OCI-LY1 (cell line): ENCODE data around the gene NEUROD1.

Experiments used
- EZH2 ChIP-seq: fragments of 200-600 bp; sonication (generic), shearing (Covaris generic); IDR thresholded peaks from 2 replicates; pipeline ENCODE4 v1.8.0; 2017; ENCODE audit warnings: borderline replicate concordance, mixed run types, mild to moderate bottlenecking, antibody characterized with exemption, low read length, moderate library complexity, mixed read lengths
- TF ChIP-seq, protein P1 (sequence below): fragments of 200-600 bp; sonication (generic), shearing (Covaris generic); IDR thresholded peaks from 2 replicates; pipeline ENCODE4 v1.5.1; 2017; ENCODE audit warnings: mild to moderate bottlenecking, antibody characterized with exemption, low read length, moderate library complexity, mixed read lengths

DNA sequence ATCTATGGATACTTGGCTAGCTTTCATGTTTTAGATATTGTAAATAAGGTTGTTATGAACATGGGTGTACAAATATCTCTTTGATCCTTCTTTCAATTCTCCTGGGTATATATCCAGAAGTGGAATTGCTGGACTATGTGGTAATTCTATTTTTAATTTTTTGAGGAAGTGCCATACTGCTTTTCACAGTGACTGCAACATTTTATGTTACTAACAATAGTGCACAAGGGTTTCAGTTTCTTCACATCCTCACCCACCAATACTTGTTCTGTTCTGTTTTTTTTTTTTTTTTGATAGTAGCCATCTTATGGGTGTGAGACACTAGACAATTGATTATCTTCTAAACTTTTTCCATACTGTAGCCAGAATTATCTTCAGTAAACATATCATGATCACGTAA is 17.3 kb upstream of the NEUROD1 start:
- TF ChIP-seq, protein P1, sequence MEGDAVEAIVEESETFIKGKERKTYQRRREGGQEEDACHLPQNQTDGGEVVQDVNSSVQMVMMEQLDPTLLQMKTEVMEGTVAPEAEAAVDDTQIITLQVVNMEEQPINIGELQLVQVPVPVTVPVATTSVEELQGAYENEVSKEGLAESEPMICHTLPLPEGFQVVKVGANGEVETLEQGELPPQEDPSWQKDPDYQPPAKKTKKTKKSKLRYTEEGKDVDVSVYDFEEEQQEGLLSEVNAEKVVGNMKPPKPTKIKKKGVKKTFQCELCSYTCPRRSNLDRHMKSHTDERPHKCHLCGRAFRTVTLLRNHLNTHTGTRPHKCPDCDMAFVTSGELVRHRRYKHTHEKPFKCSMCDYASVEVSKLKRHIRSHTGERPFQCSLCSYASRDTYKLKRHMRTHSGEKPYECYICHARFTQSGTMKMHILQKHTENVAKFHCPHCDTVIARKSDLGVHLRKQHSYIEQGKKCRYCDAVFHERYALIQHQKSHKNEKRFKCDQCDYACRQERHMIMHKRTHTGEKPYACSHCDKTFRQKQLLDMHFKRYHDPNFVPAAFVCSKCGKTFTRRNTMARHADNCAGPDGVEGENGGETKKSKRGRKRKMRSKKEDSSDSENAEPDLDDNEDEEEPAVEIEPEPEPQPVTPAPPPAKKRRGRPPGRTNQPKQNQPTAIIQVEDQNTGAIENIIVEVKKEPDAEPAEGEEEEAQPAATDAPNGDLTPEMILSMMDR = no peak
- TF ChIP-seq EZH2 = no peak
